Measurements from ENCODE around the gene NOL4L.

DNA sequence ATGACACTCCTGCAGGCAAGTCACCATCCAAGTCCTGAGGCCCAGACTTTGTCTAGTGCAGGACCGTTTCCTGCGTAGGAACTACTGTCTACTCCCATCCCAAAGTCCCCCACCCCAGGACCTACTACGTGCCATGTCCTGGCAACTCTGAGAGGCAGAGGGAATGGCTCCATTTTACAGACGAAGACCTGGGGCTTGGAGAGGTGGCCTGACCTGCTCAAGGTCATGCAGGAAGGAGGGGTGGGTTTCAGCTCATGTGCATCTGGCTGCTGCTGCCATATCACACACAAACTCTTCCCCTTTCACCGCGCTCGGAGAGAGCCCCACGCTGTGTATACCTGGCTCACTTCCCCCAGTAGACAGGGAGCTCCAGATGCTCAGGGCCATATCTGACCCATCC lies 1.2 kb upstream of the NOL4L start:
- TF ChIP-seq, protein P1, sequence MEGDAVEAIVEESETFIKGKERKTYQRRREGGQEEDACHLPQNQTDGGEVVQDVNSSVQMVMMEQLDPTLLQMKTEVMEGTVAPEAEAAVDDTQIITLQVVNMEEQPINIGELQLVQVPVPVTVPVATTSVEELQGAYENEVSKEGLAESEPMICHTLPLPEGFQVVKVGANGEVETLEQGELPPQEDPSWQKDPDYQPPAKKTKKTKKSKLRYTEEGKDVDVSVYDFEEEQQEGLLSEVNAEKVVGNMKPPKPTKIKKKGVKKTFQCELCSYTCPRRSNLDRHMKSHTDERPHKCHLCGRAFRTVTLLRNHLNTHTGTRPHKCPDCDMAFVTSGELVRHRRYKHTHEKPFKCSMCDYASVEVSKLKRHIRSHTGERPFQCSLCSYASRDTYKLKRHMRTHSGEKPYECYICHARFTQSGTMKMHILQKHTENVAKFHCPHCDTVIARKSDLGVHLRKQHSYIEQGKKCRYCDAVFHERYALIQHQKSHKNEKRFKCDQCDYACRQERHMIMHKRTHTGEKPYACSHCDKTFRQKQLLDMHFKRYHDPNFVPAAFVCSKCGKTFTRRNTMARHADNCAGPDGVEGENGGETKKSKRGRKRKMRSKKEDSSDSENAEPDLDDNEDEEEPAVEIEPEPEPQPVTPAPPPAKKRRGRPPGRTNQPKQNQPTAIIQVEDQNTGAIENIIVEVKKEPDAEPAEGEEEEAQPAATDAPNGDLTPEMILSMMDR (optimal IDR thresholded peaks at IDR 0.05 in 1 of 3, IDR thresholded peaks at IDR 0.05 in 1 of 3, conservative IDR thresholded peaks at IDR 0.05 in 1 of 3; ENCODE audit: extremely low read depth in 1 of 3, insufficient read depth in 2 of 3, low read length in 3 of 3), result no peak
- no peak for TF ChIP-seq EZH2 (IDR thresholded peaks at IDR 0.05; ENCODE audit: low read length)

Data from keratinocyte (primary cell).